ENCODE results near the gene EEF1AKMT3. TPM values are rescaled to one million over a fixed set of nuclear protein-coding genes. Genes with fewer than 3 reads are reported as not detected.

The EEF1AKMT3 gene
- total RNA-seq, 1 donor from 2014 or later, result 7.1 TPM

- H3K4me3 ChIP-seq (ENCODE audit: low read depth, low read length), result no peak overlapping the region
- FAIRE-seq (no peak), DNase-seq (ENCODE audit: low read depth) (peak; percentile 96)
- TF ChIP-seq CTCF (IDR thresholded peaks at IDR 0.05; ENCODE audit: insufficient read depth, low read length, severe bottlenecking), result no peak
- H3K36me3 ChIP-seq (ENCODE audit: control insufficient read depth, insufficient read depth, low read length), result peaks cover 7% of the 10 kb centered on the region
- H3K27me3 ChIP-seq (ENCODE audit: control insufficient read depth, insufficient read depth, low read length), result no peaks in the 10 kb centered on the region
Measured at GRCh38 chr12:57793920-57794319, 21.5 kb downstream of the EEF1AKMT3 start.

- TF ChIP-seq CTCF (IDR thresholded peaks at IDR 0.05; ENCODE audit: insufficient read depth, low read length, severe bottlenecking), result no peak
- Histone ChIP-seq H3K4me3 (ENCODE audit: low read depth, low read length) (no peak overlapping the region), H3K27me3 (ENCODE audit: control insufficient read depth, insufficient read depth, low read length) (no peaks in the 10 kb centered on the region), H3K36me3 (ENCODE audit: control insufficient read depth, insufficient read depth, low read length) (peaks cover 7% of the 10 kb centered on the region)
- DNase-seq (ENCODE audit: low read depth), result peak; percentile 95
- no peak for FAIRE-seq
Measured at GRCh38 chr12:57795354-57795753, 22.9 kb downstream of the EEF1AKMT3 start.

- H3K36me3 ChIP-seq (ENCODE audit: control insufficient read depth, insufficient read depth, low read length), result peaks cover 7% of the 10 kb centered on the region
- FAIRE-seq, result no peak
Measured at GRCh38 chr12:57796996-57797395, 24.6 kb downstream of the EEF1AKMT3 start.

GRCh38 chr12:57797933-57798332 is 25.5 kb downstream of the EEF1AKMT3 start:
- DNase-seq (ENCODE audit: low read depth) (no peak), FAIRE-seq (no peak)
- no peak overlapping the region for H3K4me3 ChIP-seq (ENCODE audit: low read depth, low read length)

More at GRCh38 chr12:57796996-57797395, 24.6 kb downstream of the EEF1AKMT3 start:
- no peaks in the 10 kb centered on the region for H3K27me3 ChIP-seq (ENCODE audit: control insufficient read depth, insufficient read depth, low read length)
- no peak for TF ChIP-seq CTCF (IDR thresholded peaks at IDR 0.05; ENCODE audit: insufficient read depth, low read length, severe bottlenecking)
- H3K4me3 ChIP-seq (ENCODE audit: low read depth, low read length), result no peak overlapping the region
- DNase-seq (ENCODE audit: low read depth), result no peak

GRCh38 chr12:57800965-57801364 is 28.6 kb downstream of the EEF1AKMT3 start:
- H3K27me3 ChIP-seq (ENCODE audit: control insufficient read depth, insufficient read depth, low read length), result no peaks in the 10 kb centered on the region
- no peak for FAIRE-seq
- H3K4me3 ChIP-seq (ENCODE audit: low read depth, low read length), result no peak overlapping the region
- peaks cover 5% of the 10 kb centered on the region for H3K36me3 ChIP-seq (ENCODE audit: control insufficient read depth, insufficient read depth, low read length)
- DNase-seq (ENCODE audit: low read depth), result no peak
- TF ChIP-seq CTCF (IDR thresholded peaks at IDR 0.05; ENCODE audit: insufficient read depth, low read length, severe bottlenecking), result no peak

More at GRCh38 chr12:57797933-57798332, 25.5 kb downstream of the EEF1AKMT3 start:
- Histone ChIP-seq H3K27me3 (ENCODE audit: control insufficient read depth, insufficient read depth, low read length) (no peaks in the 10 kb centered on the region), H3K36me3 (ENCODE audit: control insufficient read depth, insufficient read depth, low read length) (peaks cover 6% of the 10 kb centered on the region)
- TF ChIP-seq CTCF (IDR thresholded peaks at IDR 0.05; ENCODE audit: insufficient read depth, low read length, severe bottlenecking), result no peak

GRCh38 chr12:57802607-57803006 is 30.2 kb downstream of the EEF1AKMT3 start:
- Histone ChIP-seq H3K27me3 (ENCODE audit: control insufficient read depth, insufficient read depth, low read length) (no peaks in the 10 kb centered on the region), H3K36me3 (ENCODE audit: control insufficient read depth, insufficient read depth, low read length) (no peaks in the 10 kb centered on the region), H3K4me3 (ENCODE audit: low read depth, low read length) (no peak overlapping the region)
- no peak for TF ChIP-seq CTCF (IDR thresholded peaks at IDR 0.05; ENCODE audit: insufficient read depth, low read length, severe bottlenecking)
- no peak for DNase-seq (ENCODE audit: low read depth)
- no peak for FAIRE-seq

Measured in bronchial epithelial cell (primary cell).